NCI-H524 treated with DMSO at 0.1 percent for 48 hours (cell line): ENCODE measurements around the gene PDE1C.
"Not testable (repeated sequence)": the region's sequence is repeated elsewhere in the genome, so short reads cannot be mapped to it uniquely, and the experiment has no call there.

Experiments
- DNase-seq: peaks from one replicate; lab custom pipeline; 2025; lab: John Stamatoyannopoulos, UW

PDE1C gene

DNA sequence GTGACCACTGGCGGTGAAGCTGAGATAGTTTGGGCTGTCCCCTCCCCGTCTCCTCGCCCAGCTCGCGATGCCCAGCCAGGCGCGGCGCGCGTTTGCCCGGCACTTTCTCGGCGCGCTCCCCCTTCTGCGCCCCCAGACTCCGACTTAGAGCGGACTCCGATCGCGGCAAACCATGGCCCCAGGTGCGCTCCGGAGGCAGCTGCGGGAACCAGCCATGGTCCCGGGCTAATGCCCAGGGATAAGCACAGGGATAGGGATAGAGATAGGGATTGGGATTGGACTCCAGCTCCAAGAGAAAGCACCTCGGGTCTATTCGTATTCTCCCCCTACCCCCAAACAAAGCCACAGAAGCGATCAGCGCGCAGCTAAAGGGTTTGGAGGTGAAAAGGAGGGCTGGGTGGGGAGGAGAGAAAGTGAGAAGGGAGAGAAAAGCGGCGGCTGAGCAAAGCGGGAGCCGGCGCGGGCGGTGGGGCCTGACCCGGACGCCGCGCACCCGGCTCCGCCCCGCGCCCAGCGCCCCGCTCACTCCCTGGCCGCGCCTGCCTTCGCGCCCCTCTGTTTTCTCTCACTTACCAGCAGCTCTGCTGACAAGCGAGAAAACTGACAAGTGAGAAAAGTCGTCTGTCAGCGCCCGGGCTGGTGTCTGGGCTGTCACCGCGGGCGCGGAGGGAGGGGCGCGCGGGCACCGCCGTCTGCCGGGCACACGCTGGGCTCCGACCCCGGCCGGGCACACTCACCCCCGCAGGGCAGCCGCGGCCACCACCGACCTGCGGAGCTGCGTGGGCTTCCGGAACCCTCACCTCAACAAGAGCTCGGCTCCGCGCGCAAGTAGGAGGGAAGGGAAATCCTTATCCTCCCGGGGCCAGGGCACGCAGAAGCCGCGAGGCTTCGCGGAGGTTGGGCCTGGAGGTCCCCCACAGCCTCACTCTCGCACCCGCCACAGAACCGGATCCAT is at the start of gene PDE1C:
Gene PDE1C (minus strand): TSS at position 2 of the 955 bp plus-strand sequence.
- no peak for DNase-seq

DNA sequence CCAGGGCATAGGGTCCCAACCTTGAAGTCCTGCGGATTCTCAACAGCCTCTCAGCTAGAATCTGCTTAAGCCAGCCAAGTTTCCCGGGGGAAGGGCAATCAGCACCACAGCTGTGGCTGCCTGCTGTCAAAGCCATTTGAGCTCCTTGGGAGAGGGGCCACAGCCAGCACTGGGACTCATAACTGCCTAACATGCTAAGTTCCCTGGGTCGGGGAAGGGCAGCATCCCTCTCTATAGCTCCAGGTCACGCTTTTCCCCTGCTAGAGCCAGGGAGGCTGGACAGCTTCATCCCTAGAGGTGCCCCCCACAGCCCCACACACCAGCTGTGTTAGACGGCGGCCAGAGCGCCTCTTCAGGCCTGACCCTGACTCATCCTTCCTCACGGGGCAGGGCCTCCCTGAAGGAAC is 49.6 kb upstream of the PDE1C start:
- peak; percentile 57 for DNase-seq

DNA sequence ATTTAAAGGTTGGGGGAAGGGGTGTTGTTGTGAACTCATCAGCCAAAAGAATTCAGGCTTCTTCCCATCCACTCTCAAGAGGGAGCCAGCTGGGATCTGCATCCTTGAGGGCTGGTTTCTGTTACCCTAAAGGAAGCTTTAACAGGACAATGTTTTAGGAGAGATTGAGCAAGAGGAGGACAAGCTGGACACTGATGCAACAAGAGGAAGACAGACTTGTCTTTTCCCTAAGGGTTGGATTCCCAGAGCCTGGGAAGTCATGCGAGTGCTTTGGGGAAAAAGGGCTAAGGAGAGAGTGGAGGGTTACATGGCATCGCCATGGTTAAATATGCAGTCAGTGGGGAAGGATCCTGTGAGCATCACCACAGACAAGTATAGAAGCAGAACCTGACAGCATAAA is 47.6 kb upstream of the PDE1C start:
- DNase-seq = peak; percentile 2

DNA sequence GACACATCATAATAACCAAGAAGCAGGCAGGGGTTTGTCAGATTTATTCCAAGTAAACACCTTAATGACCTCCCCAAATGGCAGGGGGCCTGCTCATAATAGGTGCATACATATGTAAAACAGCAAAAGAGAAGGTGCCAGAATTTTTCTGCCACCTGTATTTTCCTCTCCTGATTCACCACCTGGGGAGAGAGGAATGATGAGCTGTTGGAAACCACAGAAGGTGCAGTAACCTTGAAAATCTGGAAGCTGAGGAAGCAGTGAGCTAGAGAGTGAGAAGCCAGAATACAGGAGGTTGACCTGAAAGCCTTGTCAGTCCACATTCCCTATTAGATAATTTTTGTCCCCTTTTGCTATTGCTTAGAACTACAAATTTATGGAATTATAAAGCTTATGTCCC is 46.2 kb upstream of the PDE1C start:
- DNase-seq = no peak

DNA sequence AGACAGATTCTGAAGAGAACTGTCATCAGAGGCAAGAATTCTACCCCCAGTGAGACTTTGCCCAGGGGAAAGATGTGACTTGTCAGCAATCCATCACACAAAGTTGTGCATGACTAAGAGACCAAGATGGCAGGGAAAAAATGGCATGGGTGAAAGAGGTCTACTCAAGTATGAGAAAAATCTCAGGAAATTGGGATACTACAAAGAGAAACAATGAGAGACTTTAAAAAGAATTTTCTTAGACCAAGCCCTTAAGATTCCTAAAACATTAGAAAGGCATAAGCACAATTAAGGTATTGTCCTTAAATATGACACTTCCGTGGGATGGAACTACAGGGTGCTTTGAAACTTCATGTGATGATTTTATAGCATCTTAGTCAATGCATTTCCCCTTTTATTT is 45.6 kb upstream of the PDE1C start:
- DNase-seq = no peak

DNA sequence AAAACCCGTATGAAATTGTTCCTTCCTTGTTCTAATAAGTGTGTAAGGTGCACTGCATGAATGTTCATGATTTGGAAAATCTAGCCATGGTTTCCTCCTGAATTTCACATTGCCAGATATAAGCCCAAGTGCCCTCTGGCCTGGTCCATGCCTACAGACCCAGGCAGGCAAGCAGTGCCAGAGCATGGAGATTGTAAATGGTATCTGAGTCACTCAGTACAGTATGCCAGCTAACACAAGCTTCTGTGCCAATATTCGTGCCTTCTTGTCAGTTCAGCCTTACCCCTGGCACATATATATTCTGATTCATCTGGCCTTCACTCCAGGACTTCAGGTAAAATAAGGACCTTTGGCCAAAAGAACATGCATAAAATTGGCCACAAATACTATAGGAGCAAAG is 38.4 kb upstream of the PDE1C start:
- no peak for DNase-seq

- DNase-seq = no peak
Observed at GRCh38 chr7:32104766-32105165, 34.6 kb upstream of the PDE1C start.

DNA sequence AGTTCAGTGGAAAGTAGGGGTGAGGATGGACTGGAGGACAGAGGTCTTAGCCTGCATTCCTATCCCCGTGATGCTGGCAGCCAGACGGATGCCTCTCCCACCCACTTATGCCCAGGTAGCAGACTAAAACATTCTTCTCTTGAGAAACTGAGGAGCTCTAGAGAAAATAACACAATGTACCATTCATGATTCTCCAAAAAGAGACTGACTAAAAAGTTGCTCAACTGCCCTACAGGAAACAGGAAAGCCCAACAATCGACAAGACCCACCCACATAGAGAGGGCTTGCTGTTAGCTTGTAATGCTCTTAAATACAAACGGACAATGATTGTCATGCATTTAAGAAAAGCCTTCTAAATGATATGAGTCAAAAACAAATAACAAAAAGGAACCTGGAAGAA is 33.2 kb upstream of the PDE1C start:
- DNase-seq = no peak

GRCh38 chr7:32102432-32102873 is 32.2 kb upstream of the PDE1C start:
- DNase-seq = no peak

DNA sequence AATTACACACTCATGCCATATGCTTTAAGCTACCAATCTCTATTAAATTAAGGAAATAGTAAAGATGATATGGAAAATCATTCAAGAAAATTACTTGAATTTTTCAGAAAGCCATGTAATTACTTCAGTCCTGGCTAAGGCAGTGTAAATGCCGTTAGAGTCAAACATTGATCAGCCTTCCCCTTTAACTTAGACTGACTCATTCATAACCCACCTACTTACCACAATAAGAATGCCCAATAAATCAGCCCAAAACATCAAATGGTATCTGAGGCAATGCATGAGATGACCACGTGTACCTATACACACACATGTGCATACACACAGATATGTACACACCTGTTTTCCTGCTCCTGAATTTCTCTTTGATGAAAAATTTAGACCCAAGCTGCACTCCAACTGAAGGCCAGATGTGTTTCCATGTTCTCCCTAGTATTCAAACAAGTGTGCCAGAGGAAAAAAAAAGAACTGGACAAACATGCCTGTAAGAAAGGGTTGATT is 30.2 kb upstream of the PDE1C start:
- no peak for DNase-seq

DNA sequence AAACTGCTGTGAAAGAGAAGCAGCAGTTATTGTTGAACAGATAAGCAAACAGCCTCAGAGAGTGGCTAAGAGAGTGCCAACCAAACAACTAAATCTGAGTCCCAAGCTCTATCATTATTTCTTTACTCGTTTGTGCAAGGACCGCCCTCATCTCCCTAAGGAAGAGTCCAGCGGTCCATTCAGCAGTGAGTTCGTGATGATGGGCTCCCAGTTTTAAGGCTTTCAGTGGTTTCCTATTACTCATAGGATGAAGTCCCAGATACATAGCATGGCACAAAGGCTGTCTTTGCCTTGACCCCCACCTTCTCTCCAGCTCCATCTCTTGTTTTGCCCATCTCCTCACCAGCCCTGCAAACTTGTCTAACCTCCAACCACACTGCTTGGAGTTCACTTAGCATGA is 24.3 kb upstream of the PDE1C start:
- no peak for DNase-seq

GRCh38 chr7:32093415-32094408 is 23.5 kb upstream of the PDE1C start:
- no peak for DNase-seq

- DNase-seq = no peak
Observed at GRCh38 chr7:32092346-32092745, 22.1 kb upstream of the PDE1C start.

DNA sequence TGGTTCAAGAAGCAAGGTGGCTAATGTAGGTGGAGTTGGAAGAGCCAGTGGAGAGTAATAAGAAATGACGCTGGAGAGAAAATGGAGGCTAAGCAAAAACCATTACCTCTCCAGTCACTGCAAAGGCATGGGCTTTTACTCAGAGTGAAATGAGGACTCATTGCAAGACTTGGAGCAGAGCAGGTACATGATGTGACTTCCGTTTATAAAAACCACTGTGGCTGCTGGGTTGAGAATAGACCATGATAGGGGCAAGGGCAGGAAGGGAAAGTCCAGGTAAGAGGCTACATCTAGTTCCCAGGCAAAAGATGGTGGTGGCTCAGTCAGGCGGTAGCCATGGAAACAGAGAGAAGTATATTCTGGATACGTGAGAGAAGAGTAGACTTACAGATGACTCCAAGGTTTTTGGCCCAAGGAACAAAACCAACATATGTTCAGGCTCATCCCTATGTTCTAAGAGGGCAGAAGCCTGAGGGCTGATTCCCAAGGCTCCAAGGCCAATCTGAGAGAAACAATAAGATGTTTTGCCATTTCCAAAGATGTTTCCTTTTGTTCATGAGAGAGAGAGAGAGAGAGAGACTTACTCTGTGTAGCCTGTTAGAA is 21.5 kb upstream of the PDE1C start:
- DNase-seq = no peak

- DNase-seq = no peak
Observed at GRCh38 chr7:32089678-32090077, 19.5 kb upstream of the PDE1C start.

- DNase-seq = no peak
Observed at GRCh38 chr7:32089256-32089655, 19.0 kb upstream of the PDE1C start.

DNA sequence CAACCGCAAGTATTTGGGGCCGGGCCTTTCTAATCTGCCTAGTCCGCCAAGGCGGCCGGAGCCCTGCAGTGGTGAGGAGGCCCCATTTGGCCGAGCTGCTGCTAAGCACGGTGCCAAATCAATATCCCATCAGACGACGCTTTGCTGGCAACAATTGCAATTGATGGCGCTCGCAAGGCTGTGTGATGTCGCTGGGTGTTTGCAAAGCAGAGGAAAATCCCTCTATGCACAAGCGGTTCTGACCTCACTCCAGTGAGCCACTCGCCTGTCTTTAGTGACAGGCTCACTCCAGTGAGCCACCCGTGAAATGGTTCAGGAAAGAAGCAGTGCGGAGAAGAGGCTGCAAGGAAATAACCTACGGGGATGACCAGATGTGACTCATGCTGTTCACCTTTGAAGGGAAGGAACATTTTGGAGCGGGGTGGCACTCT is 18.3 kb upstream of the PDE1C start:
- no peak for DNase-seq

DNA sequence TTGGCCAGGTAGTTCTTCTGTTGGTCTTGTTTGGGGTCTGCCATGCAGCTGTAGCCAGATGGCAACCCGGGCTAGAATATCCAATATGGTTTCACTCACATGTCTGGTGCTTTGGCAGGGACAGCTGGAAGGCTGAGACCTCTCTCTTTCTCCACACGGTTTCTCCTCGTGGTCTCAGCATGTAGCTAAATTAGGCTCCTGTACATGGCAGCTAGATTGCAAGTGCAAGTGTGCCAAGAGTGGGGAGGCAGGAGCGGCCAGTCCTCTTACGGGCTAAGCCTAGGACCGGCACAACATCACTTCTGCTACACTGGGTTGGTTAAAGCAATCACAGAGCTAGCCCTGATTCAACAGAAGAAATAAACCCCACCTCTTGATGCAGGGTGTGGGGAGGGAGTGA is 9.3 kb upstream of the PDE1C start:
- no peak for DNase-seq

- DNase-seq = no peak
Observed at GRCh38 chr7:32078824-32079223, 8.6 kb upstream of the PDE1C start.

GRCh38 chr7:32077806-32078205 is 7.6 kb upstream of the PDE1C start:
- DNase-seq = no peak

GRCh38 chr7:32076802-32077201 is 6.6 kb upstream of the PDE1C start:
- DNase-seq = not testable (repeated sequence)

DNA sequence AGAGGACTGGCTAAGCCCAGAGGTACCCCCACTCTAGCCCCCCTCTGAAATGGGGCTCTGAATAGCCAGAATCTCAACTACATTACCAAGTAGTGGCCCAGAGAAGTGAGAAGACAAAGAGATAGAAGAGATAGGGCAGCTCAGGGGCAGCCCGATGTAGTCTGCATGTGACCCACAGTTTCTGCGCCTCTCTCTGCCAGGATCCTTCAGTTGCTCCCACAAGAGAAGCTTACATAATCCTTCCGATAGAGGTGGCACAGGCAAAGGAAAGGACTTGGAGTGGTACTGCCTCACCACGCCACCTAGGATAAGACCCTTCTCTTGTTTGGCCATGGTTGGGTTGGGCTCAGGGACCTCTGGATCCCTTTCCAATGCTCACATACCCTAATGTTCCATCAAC is 5.4 kb upstream of the PDE1C start:
- DNase-seq = no peak
